SK-N-DZ (cell line): ENCODE results near the gene CFAP251.
"Not testable (repeated sequence)": the region's sequence is repeated elsewhere in the genome, so short reads cannot be mapped to it uniquely, and the experiment has no call there.

Source experiments
- DNase-seq: peaks from one replicate; pipeline ENCODE4 v3.0.0-alpha.2; 2015; ENCODE audit warnings: low spot score

The CFAP251 gene

DNA sequence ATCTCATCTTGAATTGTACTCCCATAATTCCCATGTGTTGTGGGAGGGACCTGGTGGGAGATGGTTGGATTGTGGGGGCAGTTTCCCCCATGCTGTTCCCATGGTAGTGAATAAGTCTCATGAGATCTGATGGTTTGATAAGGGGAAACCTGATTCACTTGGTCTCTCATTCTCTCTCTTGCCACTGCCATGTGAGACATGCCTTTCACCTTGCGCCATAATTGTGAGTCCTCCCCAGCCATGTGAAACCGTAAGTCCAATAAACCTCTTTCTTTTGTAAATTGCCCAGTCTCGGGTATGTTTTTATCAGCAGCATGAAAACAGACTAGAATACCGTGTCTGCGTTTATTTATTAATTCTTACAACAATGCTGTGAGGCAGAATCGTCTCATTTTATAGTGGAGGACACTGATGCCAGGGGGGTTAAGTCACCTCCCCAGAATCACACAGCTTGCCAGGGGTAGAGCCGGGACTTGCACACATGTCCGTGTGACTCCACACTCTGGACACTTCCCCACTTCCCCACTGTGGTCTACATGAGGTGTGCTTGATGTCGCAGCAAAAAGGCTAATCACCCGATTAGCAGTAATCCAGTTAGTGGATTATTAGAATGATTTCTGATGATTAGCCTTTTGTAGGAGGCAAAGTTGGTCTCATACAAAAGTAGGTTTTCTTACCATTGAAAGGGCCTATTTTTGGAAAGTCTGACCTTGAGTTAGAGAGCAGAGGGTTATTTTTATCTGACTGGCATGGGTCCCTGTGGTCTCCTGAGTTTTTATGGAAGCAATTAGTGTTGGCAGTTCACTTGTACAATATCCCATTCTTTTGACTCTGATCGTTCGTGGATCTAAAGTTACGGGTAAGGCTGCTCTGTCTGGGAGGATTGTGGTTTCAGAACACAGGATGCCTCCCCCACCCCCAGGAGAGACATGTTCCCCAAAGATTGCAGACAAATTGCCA, 55.9 kb downstream of the CFAP251 start:
- DNase-seq = no peak

DNA sequence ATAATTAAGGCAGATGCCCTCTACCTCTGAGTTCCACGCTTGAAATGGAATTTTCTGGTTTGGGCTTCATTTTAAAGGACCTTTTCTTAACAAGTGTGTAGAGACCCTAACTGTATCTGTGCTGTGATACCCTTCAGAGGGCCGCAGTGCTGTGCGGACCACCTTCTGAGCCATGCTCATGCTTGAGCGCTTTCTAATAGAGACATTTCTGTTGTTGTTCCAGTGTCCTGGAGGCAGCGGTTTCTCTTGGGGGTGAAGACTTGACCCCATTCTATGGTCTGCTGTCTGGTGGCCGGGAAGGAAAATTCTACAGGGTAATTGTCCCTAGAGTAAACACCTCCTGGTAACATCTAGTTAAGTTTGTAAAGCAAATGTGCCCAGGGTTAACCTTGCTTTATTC, 56.6 kb downstream of the CFAP251 start:
- DNase-seq = no peak

DNA sequence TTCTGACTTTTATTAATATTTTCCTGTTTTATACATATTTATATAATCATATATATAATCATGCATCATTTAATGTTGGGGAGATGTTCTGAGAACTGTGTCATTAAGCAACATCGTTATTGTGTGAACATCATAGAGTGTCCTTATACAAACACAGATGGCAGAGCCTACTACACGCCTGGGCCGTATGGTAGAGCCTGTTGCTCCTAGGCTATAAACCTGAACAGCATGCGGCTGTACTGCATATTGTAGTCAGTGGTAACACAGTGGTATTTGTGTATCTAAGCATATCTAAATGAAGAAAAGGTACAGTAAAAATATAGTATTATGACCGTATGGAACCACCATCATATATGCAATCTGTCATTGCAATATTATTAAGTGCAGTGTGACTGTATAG, 58.6 kb downstream of the CFAP251 start:
- DNase-seq = no peak

DNA sequence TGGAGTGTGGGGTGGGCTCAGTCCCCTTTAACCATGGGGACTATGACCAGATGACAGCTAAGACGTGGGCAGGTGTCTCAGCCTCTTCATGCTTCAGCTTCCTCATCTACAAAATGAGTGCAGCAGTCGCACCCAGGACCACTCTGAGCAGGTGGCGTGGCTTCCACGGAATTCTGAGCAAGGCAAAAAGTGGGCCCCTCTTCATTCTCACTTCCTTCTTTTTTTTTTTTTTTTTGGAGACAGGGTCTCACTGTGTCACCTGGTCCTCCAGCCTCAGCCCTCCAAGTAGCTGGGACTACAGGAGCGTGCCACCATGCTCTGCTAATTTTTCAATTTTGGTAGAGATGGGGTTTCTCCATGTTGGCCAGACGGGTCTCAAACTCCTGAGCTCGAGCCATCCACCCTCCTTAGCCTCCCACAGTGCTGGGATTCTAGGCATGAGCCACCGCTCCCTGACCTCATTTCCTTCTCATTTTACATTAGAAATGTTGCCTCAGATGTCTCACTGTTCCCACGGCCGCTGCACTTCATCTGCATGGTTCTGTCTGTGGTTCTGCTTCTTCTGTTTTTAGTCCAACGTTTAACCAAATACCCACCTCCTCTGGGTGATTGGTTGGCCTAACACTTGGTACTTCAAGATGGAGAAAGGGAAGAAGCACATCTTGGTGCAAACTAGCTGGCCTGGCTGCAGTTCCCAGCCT, 61.9 kb downstream of the CFAP251 start:
- no peak for DNase-seq

DNA sequence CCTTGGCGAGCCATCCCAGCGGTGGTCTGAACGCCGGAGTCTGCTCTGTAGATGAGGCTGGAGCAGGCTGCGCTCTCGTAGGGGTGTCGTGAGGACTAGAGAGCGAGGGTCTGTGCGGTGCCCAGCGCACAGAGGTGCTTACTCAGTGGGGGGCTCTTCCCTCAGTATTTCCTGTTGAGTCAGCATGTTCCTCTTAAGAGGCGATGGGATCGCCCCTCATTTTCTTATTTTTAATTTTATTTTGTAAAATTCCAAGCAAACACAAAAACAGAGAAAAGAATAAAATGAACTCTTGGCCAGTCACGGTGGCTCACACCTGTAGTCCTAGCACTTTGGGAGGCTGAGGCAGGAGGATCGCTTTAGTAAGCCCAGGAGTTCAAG, 62.5 kb downstream of the CFAP251 start:
- DNase-seq = no peak

DNA sequence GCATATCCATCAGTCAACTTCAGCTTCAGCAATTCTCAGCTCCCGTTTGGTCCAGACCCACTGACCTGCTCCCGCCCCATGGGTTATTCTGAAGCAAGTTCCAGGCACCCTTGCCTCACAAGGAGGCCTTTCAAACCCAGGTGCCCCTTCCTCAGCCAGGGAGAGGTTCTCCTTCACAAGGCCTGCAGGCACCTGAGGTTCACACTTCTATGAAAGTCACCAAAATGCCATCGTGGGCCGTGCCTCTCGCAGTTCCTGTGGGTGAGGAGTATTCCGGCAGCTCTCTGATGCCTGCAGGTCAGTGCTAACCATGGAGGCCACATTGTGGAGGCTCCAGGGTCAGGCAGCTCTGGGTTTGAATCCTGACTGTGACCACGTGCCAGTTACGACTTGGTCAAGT, 63.1 kb downstream of the CFAP251 start:
- DNase-seq = no peak

DNA sequence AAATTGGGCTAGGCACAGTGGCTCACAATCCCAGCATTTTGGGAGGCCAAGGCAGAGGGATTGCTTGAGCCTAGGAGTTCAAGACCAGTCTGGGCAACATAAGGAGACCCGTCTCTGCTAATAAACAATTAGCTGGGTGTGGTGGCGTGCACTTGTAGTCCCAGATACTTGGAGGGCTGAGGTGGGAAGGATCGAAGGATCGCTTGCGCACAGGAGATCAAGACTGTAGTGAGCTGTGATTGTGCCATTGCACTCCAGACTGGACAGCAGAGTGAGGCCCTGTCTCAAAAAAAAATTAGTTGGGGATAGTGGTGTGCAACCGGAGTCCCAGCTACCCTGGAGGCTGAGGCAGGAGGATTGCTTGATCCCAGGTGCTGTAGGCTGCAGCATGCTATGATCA, 64.6 kb downstream of the CFAP251 start:
- DNase-seq = no peak

DNA sequence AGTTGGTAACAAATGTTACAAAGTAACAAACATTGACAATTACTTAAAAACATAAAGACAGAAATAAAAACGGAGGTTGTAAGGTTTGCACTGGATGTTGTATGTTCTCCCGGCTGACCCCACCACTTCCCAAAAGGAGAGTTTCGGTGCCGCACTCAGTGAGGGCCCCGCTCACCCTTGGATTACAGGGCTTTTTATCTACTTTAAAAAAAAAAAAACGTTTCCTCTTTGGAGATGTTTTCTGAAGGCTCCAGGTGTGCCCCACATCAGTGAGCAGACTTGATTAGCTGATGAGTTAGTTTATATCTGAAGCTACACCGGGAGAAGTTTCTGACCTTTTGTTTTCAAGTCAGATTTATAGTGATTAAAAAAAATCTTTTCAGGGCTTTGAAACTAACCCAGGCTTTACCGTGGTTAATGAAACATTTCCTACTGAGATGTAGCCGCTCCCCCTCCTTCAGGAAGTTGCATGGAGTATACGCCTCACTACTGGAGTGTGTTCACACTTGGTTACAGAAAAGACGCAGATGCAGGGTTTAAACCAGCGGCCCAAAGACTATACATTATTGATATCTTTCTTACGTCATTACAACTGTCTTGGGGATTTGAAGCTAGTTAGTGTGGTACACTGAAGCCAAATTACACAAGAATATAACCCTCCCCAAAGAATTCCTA, 65.3 kb downstream of the CFAP251 start:
- DNase-seq = no peak

DNA sequence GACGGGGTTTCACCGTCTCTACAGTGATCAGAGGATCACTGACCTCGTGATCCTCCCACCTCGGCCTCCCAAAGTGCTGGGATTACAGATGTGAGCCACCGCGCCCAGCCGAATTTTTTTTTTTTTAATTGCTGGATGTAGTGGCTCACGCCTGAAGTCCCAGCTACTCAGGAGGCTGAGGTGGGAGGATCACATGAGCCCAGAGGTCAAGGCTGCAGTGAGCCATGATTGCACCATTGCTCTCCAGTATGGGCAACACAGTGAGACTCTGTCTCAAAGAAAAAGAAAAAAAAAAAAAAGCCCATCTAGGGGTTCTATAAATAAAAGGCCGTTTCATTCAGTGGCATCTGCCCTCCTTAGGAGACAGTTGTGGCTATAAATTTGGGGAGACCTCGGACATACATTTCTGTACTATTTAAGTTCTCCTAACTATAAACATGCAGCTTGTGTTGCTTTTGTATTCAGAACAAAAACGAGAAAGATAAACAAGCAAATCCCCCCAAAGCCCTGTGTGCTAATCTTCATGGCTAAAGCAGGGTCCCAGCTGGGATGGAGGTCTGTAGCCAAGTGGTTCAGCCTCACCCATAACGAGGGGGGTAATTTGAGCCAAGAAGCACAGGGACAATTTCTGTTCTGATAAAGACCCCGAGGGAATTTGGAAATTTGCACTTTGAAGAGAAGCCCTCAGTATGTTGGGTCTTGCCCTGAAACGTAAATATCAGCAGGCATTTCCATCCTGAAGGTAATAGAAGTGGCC, 68.3 kb downstream of the CFAP251 start:
- DNase-seq = no peak

DNA sequence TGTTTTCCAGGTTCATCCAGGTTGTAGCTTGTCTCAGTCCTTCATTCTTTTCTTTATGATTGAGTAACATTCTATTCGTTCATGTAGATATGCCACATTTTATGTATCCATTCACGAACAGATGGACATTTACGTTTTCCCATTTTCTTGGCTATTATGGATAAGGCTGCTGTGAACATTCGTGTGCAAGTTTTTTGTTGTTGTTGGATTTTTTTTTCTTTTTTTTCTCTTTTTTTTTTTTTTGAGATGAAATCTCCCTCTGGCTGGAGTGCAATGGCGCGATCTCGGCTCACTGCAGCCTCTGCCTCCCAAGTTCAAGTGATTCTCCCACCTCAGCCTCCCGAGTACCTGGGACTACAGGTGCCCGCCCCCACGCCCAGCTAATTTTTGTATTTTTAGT, 70.1 kb downstream of the CFAP251 start:
- not testable (repeated sequence) for DNase-seq

DNA sequence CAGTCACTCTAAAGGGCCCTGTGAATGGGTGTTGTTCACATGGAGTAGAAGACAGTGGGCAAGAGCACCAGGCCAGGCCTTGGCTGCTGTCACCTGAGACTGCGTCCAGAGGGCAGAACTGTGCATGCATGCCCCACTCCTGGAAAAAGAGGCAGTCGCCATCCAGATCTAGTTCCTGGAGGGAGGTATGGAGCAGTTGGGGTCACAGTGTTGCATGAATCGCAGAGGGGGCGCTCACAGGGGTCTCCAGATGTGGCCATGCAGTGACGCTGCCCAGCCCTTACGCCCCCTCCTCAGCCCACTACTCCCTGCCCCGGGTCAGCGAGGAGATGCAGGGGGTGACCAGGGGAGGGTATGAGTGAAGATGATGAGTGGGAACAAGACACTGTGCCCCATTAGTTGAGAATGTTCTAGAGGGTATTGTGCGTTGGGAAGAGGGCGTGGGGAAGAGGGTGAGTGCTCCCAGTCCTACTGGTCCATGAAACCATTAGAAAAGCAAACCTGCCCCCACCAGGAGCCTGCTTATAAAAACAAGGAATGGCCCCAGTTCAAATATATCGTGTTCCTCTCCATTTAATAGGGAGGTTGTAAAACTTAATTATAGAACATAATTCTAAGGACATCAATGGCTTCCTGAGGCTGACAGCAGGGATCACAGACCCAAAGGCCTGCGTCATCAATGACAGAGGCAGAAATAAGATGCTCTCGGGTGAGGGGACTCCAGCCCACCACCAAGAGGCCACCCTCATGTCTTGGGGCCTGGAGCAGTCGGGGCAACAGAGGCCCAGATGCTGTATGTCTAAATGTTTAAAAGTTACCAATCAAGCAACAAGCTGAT, 71.1 kb downstream of the CFAP251 start:
- DNase-seq = no peak

DNA sequence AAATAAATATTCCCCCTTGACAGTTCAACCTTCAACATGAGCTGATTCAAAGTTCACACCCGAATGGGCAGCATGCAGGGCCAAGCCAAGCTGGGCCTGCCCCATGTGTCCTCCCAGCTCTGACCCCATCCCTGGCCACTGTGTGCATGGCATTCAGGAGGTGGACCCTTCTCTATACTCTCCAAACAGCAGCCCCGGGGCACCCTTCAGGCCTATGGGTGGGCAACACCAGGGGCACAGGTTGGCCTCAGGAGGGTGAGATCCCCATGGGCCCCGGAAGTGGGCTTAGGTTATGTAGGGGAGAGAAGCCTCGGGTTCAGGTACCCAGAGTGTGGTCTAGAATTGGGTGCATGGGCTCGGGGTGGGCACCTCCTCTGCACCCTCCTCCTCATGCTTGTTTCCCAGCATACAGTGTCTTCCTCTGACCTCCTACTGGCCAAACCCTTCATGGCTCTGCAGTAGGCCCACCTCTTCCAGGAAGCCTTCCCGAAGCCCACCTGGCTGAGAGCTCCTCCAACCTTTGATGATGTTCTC, 71.8 kb downstream of the CFAP251 start:
- no peak for DNase-seq

DNA sequence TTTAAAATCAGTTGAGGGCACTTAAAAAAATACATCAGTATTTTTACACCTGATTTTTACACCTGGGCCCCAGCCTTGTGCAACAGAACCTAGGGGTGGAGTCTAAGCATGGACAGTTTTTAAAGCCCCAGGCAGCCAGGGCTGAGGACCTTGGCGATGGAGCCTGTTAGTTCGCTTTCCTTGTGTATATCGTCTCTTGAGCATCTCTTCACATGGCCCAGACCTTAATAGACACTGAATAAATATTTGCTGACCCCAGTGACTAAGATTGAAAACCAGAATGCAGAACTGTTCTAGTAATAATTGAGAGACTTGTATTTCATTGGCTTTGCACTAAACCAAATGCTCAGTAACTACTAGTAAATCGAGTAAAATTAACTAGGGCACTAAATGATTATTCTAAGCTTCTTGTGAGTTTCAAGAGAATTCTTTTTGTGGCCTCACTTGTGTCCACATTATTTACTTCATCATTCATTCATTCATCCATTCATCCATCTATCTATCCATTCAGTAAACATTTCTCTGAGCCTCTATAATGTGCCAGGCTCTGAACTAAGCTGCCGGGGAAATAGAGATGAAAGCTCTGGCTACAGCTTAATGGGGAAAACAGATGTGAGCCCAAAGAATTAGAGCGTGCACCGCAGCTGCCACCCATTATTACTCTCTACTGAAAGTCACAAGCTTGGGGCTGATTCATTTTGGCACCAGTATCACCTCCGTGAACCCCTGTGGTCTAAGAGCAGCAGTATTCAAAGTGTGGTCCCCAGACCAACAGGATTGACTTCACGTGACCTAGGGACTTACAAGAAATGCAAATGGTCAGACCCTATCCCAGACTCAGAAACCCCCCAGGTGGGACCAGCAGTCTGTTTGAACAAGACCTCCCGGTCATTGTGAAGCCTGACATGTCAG, 72.6 kb downstream of the CFAP251 start:
- no peak for DNase-seq

DNA sequence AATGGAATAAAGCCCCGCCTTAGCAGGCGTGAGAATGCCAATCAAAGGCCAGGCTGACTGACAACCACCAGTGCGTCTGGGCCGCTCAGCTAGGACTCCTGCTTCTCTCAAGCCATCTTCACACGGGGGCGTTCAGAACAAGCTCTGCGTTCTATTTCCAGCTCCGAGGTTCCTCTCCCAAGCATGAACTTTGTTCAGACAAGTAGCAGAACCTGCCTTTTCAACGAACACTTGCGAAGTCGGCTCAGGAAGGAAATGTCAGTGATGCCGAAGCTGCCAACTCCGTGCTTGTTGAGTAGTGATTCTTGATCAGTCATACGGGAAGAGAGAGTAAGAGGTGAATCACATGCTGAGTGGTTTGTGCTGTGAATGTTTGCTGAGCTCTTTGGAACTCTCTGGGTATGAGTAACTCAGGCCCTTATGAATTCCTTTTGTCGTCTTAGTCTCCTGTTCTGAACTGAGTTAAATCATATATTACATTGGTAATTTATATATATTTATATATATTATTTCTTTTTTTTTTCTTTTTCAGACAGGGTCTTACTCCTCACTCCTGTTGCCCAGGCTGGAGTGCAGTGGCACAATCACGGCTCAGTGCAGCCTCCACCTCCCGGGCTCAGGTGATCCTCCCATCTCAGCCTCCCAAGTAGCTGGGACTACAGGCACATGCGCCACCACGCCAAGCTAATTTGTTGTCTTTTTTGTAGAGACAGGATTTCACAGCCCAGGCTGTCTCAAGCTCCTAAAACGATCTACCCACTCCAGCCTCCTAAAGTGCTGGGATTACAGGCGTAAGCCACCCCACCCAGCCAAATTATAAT, 73.9 kb downstream of the CFAP251 start:
- DNase-seq = no peak

DNA sequence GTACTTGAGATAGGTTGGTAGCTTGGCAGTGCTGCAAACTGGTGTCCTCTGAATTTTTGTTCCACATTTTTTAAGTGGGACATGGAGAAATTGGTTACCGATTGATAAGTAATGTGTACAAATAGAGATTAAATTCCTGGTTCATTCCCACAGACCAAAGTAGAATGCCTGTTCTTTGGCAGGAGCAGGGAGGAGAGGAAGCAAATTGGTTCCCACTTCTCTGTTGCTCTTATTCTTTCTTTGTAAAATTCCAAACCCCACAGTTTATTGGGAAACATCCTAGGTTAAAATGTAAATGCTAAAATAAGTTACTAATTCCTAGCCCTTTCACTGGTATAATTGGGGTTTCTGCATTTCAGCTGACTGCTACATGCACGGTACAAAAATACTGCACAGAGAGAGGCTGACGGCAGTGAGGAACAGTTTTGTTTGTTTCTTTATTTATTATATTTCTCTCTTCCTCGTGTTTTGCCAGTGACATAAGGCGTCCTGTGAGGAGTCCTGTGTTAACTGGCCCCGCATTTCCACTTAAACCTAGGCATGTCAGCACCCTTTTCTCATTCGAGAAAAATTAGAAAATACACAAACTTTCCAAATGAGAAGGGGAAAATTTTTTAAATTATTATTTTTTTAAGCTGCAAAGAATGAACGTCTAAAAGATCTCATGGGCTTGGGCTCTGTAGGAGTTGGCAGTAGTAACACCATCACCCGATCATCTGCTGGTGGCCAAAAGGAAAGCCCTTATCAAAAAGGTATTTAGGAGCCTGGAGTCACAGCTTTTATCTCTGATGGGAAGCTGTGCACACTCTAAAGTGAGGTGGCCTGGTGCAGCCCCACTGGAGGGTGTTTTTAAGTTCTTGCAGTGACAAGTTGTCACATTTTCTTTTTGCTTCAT, 77.9 kb downstream of the CFAP251 start:
- DNase-seq = no peak

DNA sequence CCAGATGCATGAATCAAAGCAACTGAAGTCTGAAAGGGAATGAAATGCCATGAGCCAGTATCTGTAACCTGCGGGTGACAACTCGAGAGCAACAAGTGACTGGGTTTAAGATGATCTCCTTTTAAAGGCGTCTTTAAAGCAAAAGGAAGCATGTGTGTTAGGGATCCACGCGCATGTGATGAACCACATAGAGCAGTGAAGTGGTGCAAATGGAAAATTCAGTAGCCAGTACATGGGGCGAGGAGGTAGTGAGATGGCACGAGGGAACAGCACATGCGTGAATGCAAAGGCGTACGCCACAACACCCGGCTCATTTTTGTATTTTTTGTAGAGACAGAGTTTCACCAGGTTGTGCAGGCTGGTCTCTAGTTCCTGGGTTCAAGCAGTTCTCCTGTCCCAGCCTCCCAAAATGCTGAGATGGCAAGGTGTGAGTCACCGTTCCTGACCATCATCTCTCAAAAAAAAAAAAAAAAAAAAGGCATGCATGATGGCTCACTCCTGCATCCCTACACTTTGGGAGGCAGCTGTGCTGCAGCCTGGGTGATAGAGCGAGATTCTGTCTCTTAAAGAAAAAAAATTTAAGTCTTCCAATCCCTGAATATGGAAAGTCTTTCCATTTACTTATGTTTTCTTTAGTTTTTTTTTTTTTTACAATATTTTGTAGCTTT, 78.7 kb downstream of the CFAP251 start:
- no peak for DNase-seq
